ENCODE data around the gene SRXN1.

SRXN1 gene

DNA sequence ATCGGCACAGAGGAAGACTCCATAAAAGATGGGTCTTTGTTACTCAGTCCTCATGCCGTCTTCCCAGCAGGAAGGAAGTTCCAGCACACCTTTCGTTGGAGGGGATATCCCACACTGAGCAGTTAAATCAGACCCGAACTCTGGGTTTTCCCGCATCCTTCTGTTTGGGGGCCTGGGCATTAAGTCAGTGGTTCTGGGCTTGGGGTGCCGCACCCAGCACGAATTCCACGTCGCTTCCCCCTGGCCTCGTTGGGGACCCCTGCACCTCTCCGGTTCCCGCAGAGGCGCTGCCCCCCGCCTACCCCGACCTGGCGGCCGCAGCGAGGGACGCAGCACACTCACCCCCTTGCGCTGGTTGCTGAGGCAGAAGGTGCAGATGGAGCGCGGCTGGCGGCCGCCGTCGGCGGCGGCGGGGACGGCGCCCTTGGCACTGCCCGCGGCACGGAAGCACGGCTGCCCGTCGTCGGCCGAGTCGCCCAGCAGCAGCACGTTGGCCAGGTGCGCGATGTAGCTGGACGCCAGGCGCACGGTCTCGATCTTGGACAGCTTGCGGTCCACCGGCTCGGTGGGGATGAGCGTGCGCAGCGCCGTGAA lies 43.5 kb downstream of the SRXN1 start:
- DNase-seq (ENCODE audit: insufficient read length, low spot score) (no peak), FAIRE-seq (no peak)

DNA sequence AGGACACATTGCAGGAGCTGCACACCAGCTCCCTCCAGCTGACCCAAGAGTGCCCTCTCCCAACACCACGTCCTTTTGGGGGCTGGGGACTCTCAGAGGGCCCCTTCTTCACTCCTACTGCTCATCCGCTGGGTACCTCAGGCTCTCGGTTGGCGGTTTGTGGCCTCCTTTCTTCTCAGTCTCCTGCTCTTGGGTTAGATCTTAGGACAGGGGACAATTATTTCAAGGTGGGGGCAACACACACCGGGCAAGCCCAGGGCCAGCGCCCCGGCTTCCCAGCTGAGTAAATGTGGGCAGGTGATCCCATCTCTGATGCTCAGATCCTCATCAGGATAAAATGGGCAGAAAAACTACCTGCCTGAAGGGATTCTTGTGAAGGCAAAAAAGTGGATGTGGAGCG lies 44.0 kb downstream of the SRXN1 start:
- FAIRE-seq (no peak), DNase-seq (ENCODE audit: insufficient read length, low spot score) (no peak)

DNA sequence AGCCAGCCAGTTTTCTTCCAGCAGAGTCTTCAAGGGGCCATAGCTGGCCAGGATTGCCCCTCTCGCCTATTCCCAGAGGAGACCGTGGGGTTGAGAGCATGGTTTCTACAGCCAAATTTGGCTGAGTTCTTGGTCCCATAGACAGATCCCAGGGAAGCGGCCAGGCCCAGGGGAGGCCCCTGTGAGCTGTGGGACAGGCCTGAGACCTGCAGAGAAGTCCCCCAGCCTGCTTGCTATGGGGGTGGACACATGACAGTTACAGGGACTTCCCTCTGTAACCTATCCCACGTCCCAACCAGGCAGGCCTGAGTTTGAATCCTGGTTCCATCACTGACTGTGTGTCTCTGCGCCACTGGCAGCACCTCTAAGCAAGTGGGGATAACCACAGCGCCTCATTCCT lies 45.5 kb downstream of the SRXN1 start:
- FAIRE-seq (no peak), DNase-seq (ENCODE audit: insufficient read length, low spot score) (no peak)

DNA sequence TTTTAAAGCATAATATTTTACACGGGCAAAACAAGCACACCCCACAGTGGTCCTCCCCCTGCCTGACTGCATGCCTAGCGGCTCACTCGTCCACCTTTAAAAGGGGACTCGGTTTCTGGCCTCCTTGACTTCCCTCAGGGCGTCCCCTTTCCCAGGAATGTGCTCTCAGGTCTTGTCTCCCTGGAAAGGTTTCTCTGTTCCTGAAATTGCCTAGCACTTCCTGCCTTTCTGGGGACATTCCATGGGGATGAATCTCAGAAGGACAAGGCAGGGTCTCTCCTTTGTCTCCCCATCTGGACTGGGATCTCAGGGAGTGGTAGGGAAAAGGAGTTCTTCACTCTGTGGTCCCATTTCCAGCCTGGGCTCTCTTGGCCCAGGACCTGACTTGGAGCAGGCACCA lies 47.8 kb downstream of the SRXN1 start:
- FAIRE-seq = no peak
- no peak for DNase-seq (ENCODE audit: insufficient read length, low spot score)

DNA sequence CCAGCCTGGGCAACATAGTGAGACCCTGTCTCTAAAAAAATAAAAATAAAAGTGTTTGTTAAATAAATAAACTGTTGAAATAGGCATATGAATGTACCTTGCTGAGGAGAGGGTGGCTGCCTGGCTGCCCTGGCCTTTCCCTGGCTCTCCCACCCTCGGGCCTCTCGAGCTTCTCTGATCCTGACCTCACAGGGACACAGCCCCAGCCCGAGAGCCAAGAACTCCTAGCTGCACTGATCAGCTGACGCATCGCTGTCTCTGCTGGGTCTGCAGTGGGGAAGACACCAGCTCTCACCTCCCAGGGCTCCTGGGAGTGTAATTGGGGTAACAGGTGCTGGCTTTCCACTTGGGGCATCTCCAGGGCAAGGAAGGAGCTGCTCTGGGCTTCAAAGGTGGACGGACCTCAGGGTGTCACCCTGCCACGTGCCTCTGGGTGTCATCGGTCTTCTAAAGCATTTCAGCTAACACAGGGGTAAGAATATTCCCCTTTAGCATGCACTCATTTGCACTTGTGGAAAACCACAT lies 49.8 kb downstream of the SRXN1 start:
- FAIRE-seq (no peak), DNase-seq (ENCODE audit: insufficient read length, low spot score) (no peak)

DNA sequence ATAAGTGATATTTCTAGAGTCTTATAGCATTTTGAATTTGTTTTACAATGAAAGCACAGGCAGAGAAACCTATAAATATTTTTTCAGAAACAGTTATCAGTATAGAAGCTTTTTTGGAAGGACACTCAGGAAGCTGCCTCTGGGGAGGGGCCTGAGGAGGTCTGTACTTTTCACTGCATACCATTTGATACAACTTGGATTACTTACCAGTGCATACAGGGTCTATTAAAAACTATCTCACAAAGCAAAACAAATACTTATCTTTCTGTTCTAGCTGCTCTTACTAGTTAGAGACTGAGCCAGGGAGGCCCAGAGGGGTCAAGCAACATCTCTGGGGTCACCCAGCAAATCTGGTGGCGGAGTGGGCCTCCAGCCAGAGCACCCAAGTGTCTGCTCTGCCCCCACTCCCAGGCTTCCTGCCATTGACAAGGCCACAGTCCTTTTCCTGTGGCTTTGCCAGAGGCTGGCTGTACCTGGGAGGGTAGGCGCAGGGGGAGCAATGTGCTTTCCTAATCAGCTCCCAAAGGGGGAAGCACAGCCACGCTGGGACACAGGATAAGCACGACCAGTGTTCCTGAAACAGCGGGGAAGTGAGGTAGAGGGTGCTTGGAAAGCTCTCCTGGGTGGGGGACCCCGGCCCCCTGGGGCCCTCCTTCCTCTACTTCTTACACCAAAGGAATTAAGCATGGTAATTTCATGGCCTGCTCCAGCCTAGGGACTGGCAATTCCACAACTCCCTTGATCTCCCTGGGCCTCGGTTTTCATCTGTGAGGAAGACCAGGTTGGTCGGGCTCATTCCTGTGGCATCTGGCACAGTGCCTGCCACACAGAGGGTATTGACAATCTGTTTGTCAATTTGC lies 50.7 kb downstream of the SRXN1 start:
- FAIRE-seq = no peak

DNA sequence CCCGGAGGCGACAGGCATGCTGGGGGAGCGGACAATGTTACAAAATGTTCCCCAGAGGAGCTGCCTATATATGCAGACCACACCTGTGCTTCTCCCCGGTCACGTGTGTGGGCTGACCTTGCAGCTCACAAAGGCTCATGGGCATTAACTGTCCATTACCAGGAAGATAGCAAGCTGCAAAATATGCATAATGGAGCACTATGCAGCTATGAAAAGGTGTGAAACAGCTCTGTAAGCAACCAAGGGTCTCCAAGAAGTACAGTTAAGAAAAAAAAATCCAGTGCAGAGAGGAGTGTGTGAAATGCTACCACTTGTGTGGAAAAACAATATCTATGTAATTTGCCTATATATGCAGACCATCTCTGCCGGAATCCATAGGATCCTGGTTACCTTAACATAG lies 52.3 kb downstream of the SRXN1 start:
- FAIRE-seq (no peak), DNase-seq (ENCODE audit: insufficient read length, low spot score) (no peak)

More for the DNA sequence above, 50.7 kb downstream of the SRXN1 start:
- DNase-seq (ENCODE audit: insufficient read length, low spot score) = no peak

DNA sequence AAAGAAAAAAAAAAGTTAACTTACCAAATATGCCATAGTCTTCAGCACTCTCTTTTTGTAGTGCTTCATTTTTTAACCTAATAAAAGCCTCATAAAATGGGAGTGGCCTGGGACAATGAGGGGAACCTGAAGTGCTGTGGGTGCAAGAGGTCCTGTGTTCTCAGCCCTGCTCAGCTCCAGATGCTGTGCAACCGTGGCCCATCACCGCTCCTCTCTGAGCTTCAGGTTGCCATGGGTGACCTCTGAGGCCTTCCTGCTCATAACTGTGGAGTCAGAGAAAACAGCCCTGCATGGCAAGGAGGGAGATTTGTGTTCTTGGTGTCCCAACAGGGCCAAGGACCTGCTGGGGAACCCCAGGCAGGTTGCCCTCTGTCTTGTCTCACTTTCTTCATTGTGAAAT lies 52.9 kb downstream of the SRXN1 start:
- no peak for FAIRE-seq
- DNase-seq (ENCODE audit: insufficient read length, low spot score) = no peak

DNA sequence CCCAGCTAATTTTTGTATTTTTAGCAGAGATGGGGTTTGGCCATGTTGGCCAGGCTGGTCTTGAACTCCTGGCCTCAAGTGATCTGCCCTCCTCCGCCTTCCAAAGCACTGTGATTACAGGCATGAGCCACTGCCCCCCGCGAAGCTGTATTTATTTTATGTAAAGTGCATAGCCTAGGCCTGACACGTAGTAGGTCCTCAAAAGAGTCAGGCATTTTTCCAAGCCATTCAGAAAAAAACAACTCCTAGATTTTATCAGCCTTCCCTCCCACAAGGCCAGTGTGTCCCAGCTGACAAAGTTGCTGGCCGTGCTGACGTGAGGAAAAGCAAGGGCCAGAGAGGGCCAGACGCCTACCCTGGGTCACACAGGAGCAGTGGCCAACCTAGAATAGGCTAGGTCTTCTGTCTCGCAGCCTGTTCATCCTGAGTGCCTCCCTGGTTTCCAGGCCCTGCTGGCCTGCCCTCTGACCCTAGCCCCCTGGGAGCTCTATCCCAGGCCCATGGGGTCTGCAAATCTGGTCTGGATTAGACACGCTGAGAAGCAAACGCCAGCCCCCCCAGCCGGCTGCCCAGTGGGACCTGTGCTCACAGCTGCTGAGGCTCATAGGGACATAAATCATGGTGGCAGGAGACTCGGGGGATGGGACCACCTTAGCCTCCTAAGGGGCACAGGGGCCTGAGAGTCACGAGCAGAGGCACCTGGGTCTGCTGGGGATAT lies 54.7 kb downstream of the SRXN1 start:
- DNase-seq (ENCODE audit: insufficient read length, low spot score) = no peak
- no peak for FAIRE-seq

DNA sequence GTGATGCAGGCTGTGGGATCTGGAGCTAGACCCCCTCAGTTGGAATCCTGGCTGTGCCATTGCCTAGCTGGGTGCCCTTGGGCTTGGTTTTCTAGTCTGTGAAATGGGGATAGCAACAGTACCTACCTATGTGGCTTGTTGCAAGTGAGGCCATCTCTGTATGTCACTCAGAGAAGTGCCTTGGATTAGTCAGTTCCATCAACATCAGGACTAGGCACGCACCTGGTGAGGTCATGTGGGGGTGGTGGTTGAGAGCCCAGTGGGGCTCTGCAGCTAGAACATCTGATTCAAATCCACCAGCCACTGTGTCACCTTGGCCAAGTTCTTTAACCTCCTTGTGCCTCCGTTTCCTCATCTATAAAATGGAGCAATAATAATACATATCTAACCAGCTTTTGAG lies 55.4 kb downstream of the SRXN1 start:
- FAIRE-seq (no peak), DNase-seq (ENCODE audit: insufficient read length, low spot score) (no peak)

Measured in HTR-8/SVneo (cell line).